Ramos (cell line): Measurements from ENCODE around the gene TAF5L.

Experiments
- in situ Hi-C: fragments of 300-500 bp; cut with MboI; formaldehyde crosslinking; loops from one replicate; pipeline ENCODE4 v1.14.3; 2022; ENCODE audit warnings: low sequenced_read_pairs; ENCODE audit not compliant: unreplicated experiment

The TAF5L gene

GRCh38 chr1:229643996-229644745 is 18.2 kb upstream of the TAF5L start:
- in situ Hi-C loops = no loop called here

DNA sequence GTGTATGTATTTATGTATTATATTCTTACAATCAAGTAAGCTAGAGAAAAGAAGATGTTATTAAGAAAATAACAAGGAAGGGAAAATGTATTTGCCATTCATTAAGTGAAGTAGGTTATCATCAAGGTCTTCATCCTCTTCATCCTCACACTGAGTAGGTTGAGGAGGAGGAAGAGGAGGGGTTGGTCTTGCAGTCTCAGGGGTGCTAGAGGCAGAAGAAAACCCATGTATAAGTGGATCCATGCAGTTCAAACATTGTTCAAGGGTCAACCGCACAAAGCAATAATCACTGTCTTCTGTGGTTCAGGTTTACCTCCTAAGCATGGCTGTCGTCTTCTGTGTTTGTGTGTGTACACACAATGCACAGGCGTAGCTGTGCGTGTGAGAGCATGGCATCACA is 17.0 kb upstream of the TAF5L start:
- in situ Hi-C loops = no loop called here

- in situ Hi-C loops = no loop called here
Measured at GRCh38 chr1:229642376-229642775, 16.5 kb upstream of the TAF5L start.

GRCh38 chr1:229641306-229641705 is 15.4 kb upstream of the TAF5L start:
- in situ Hi-C loops = no loop called here

DNA sequence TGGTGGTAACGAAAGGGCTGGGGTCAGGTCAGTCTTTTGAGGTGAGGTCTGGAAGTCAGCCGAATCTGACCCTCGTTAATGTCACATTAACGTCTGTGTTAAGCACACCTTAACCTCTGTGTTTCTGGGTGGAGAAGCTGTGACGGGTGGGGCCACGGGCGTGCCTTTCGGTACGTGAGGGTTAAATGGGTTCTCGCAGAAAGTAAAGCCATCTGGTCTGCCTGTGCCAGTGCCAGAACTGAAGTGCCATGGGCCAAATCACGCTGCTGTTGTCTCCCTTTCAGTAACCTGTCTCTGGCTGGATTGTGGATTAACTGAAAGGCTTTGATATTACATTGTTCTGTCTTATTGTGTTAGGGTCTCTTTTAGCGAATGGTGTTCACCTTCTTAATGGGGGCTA is 14.5 kb upstream of the TAF5L start:
- in situ Hi-C loops = no loop called here

GRCh38 chr1:229637746-229638145 is 11.8 kb upstream of the TAF5L start:
- in situ Hi-C loops = no loop called here

DNA sequence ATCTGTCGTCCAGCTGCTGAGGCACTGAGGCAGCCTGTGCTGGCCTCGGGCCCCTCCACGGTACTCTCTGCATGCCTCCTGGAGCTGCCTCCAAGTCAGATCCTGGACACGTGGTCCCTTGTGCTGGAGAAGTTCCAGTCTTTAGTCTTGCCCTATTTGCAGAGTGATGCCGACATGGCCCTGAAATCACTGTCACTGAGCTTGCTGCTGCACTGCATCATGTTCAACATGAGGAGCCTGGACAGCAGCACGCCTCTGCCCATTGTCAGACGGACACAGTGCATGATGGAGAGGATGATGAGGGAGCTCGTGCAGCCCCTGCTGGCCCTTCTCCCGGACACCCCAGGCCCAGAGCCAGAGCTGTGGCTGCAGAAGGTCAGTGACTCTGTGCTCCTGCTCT is 10.1 kb upstream of the TAF5L start:
- in situ Hi-C loops = no loop called here

- in situ Hi-C loops = no loop called here
Measured at GRCh38 chr1:229631966-229632365, 6.0 kb upstream of the TAF5L start.

DNA sequence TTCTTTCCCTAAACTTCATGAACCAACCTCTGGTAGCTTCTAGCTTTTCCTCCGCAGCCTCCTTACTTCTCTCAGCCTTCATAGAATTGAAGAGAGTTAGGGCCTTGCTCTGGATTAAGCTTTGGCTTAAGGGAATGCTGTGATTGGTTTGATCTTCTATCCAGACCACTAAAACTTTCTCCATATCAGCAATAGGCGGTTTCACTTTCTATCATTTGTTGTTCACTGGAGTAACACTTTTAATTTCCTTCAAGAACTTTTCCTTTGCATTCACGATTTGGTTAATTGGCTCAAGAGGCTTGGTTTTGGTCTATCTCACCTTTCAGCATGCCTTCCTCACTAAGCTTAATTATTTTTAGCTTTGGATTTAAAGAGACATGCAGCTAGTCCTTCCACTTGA is 5.2 kb upstream of the TAF5L start:
- in situ Hi-C loops = no loop called here

DNA sequence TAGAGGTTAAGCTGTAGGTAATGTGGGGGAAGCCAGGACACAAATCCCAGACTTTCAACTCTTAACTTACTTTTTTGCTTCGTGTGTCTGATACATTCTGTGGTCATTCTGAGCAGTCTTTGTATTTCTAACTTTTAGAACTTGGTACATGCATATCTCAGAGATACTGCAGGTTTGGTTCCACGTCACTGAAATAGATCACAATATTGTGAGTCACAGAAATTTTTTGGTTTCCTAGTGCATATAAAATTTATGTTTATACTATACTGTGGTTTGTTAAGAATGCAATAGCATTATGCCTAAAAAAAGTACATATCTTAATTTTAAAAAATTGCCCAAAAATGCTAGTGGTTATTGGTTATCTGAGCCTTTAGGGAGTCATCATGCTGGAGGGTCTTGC is 3.3 kb upstream of the TAF5L start:
- in situ Hi-C loops = no loop called here

- in situ Hi-C loops = no loop called here
Measured at GRCh38 chr1:229627003-229627402, 1.1 kb upstream of the TAF5L start.

- in situ Hi-C loops = no loop called here
Measured at GRCh38 chr1:229625071-229625914, 629 bp downstream of the TAF5L start.

- in situ Hi-C loops = loop anchor here (5.0 kb wide), 1 partner anchor 62 kb away; no protein-coding TSS in a partner anchor
Measured at GRCh38 chr1:229624521-229625070, 1.3 kb downstream of the TAF5L start.

DNA sequence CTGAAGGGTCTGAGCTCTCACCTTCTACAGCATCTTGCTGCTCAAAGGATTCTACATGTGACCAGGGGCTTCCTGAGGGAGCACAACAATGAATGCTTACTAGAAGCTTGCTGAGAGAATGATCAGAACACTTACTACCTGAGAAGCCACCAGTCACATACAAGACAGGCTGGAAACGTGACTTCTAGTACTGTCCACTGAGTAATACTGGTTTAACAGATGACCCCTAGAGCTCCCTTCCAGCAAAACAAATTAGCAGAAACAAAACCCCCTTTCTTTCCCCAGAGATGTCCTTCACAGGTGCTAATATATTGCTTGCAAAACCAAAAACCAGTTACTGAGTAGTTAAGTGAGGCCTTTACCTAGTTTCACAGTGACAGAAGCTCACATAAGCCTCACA is 2.1 kb downstream of the TAF5L start:
- in situ Hi-C loops = loop anchor here (5.0 kb wide), 1 partner anchor 62 kb away; no protein-coding TSS in a partner anchor

DNA sequence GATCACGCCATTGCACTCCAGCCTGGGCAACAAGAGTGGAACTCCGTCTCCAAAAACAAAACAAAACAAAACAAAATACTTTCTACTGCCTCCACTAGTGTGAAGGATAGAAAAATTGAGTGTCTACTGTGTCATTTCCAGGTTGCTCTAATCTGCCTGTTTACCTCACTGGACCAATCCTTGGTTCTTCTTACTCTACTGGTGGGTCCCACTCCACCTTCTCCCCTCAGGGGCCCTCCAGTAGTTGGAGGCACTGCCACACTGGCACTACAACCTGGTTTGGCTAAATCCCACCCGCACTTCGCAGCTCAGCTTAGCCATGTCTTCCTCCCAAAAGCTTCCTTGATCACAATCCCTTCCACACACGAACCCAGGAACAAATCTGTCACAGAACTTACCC is 2.7 kb downstream of the TAF5L start:
- in situ Hi-C loops = loop anchor here (5.0 kb wide), 1 partner anchor 61 kb away; no protein-coding TSS in a partner anchor

DNA sequence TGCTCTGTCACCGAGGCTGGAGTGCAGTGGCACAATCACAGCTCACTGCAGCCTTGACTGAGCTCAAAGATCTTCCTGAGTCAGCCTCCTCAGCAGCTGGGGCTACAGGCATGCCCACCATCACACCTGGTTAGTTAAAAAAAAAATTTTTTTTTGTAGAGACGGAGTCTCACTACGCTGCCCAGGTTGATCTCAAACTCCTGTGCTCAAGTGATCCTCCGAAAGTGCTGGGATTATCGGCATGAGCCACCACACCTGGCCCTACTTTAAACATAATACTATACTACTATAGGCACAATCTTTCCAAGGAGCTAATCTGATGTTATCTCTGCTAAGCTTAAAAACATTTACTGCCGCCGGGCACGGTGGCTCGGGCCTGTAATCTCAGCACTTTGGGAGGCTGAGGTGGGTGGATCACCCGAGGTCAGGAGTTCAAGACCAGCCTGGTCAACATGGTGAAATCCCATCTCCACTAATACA is 3.2 kb downstream of the TAF5L start:
- in situ Hi-C loops = loop anchor here (5.0 kb wide), 1 partner anchor 60 kb away; no protein-coding TSS in a partner anchor

GRCh38 chr1:229621663-229622062 is 4.3 kb downstream of the TAF5L start:
- in situ Hi-C loops = loop anchor here (5.0 kb wide), 1 partner anchor 59 kb away; no protein-coding TSS in a partner anchor

DNA sequence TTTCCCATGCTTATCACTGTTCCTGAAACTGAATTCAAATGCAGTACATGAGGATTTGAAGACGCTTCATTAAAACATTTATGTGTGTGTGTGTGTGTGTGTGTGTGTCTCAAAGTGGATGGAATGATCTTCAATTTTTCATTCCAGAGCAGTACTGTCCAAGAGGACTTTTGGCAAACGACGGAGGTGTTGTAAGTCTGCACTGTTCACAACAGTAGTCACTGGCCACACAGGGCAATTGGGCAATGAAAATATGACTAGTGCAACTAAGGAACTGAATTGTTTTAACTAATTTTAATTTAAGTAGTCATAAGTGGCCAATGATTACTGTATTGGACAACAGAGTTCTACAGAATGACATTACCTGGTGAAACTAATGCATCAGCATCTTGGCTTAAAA is 5.0 kb downstream of the TAF5L start:
- in situ Hi-C loops = loop anchor here (5.0 kb wide), 1 partner anchor 59 kb away; no protein-coding TSS in a partner anchor

GRCh38 chr1:229619614-229620013 is 6.3 kb downstream of the TAF5L start:
- in situ Hi-C loops = loop anchor here (5.0 kb wide), 1 partner anchor 57 kb away; no protein-coding TSS in a partner anchor

GRCh38 chr1:229619002-229619401 is 6.9 kb downstream of the TAF5L start:
- in situ Hi-C loops = no loop called here
